HG02678 (cell line): ENCODE measurements around the gene RAB12.

ENCODE experiments used
- ATAC-seq: cut with Tn5 transposase; IDR thresholded peaks from one replicate; pipeline ENCODE4 v1.9.1; 2021; ENCODE audit warnings: mild to moderate bottlenecking, moderate library complexity; ENCODE audit not compliant: unreplicated experiment

Gene RAB12

GRCh38 chr18:8681196-8681595, 72.0 kb downstream of the RAB12 start:
- ATAC-seq = no peak

GRCh38 chr18:8684577-8684976, 75.3 kb downstream of the RAB12 start:
- ATAC-seq = no peak

- no peak for ATAC-seq
Measured at GRCh38 chr18:8685141-8685913, 76.1 kb downstream of the RAB12 start.

- ATAC-seq = no peak
Measured at GRCh38 chr18:8685914-8686216, 76.6 kb downstream of the RAB12 start.

GRCh38 chr18:8686611-8687010, 77.4 kb downstream of the RAB12 start:
- ATAC-seq = no peak

- no peak for ATAC-seq
Measured at GRCh38 chr18:8688216-8688800, 79.1 kb downstream of the RAB12 start.

GRCh38 chr18:8688816-8689215, 79.6 kb downstream of the RAB12 start:
- no peak for ATAC-seq
